Inferior parietal cortex (tissue), 1 donor: ENCODE measurements around the gene SPECC1.
"Not testable (repeated sequence)": the region's sequence is repeated elsewhere in the genome, so short reads cannot be mapped to it uniquely, and the experiment has no call there.

Experiments used
- DNase-seq: peaks from one replicate; pipeline ENCODE4 v3.0.0-alpha.2; 2016; ENCODE audit errors: extremely low spot score

The SPECC1 gene

DNA sequence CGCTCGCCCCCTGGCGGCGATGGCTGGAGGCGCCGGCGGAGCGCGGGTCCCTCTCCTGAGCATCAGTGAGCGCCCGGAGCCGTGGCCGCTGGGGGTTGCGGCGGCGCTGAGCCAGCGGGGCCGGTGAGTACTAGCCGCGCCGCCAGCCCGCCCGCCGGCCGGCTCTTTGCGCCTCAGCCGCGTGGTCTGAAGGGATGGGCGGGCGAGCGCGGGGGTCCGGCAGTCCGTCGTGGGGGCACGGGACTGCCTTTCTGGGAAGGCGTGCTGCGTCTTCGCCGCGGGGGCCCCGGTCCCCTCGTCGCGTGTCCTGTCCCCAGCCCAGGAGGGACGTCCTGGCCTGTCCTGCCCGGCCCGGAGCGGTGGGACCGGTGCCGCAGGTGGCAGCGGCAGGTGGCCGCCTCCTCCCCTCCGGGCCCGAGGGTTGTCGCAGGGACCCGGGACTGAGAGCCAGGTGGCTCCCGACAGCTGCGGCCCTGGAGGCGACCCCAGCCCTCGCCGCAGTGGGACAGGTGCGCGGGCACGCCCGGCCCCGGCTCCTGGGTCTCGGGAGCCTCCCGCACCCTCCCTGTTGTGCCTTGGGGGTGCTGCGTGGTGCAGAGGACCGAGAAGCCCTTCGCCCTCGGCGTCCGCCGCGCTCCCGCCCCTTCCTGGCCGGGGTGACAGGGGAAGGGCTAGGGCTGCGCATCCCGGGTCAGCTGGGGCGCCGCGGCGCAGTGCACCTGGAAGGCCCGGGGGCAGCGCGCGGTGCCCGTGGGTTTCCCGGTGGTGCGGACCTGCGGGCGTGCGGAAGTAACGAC lies at the start of gene SPECC1:
Gene SPECC1 (plus strand): TSS at position 58 of the 797 bp plus-strand sequence. CDS start 87,293 bp downstream, outside the sequence.
- peak; percentile 83 for DNase-seq

- DNase-seq = not testable (repeated sequence)
Measured at GRCh38 chr17:19962954-19963353, 46.2 kb upstream of the SPECC1 start.

DNA sequence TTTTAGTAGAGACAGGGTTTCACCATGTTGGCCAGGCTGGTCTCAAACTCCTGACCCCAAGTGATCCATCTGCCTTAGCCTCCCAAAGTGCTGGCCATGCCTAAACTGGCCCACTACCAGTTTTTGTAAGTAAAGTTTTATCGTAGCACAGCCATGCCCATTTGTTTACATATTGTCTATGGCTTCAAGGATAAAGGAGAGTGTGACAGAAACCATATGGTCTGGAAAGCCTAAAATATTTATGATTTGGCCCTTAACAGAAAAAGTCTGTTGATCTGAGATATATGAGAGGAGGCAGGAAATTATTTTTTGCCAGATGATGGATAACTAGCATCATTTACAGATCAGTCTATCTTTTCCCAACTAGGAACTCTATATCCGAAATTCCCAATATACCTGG lies 36.0 kb upstream of the SPECC1 start:
- DNase-seq = no peak

GRCh38 chr17:19975601-19976000 lies 33.6 kb upstream of the SPECC1 start:
- no peak for DNase-seq

DNA sequence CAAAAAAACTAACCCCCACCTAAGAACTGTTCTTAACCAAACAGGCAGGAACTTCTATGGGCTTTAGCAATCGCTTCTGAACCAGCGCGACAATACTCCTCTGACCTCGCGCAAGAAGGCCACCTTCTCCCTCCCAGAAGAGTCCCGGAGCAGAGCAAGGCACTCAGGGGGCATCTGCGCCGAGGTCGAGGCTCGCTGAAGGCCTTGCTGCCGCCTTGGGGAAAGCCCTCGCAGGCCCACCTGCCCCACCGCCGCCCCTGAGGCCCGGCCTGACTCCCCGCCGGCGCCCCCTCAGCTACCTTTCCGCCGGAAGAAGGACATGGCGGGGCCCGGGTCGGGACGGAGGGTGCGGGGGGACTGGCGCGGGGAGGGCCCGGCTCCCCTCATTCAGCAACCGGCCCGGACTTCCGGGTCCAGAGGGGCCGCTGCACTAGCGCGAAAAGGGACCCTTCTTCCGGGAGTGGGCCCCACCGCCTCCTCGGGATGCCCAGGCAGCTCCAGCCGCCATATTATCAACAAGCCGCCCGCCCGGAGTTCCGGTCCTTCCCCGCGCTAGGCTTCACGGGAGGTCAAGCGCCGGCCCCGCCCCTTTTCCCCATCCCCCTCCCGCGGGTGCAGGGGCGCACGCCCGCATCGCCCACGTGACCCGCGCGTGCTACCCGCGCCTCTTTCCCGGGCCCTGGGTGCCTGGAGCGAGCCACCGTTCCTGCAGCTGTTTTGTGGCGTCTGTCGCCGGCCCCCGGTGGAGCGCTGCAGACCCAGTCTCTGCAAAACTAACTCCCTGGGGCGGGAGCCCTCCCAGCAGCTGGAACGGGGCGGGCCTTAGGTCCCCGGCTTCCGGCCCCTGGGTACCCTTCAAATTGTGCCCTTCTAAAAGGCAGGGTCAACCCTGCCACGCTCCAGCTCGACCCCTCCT lies 31.6 kb upstream of the SPECC1 start, which contains the start of gene AKAP10:
Gene AKAP10 (minus strand): TSS at position 536 of the 916 bp plus-strand sequence. CDS start 149 bp downstream, at position 387.
- peak; percentile 89 for DNase-seq

DNA sequence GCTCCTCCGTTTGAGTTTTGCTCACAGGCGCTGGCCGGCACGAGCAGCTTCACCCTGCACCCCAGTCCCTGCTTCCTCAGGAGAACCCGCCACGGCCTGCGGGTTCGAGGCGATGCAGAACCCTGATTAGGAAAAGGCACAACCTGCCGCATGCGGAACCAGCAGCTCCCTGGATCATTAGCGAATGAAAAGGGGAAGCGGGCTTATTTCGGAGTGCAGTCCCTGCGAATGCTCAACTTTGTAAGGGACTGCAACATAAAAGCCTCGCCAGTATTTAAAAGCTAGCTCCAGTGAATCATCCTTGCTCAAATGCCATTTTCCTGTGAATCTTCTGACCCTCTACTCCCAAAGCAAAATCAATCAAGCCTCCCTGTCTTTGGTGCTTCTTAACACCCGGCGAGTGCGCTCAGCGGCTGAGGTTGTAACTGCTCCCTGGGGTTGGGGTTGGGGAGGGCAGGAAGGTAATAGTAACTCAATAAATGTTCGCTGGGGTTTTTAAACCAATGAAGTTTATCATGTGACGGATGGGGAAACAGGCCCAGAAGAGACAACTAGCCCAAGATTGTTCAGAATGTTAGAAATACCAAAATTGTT lies 30.9 kb upstream of the SPECC1 start:
- peak; percentile 56 for DNase-seq

GRCh38 chr17:19978805-19979211 lies 30.4 kb upstream of the SPECC1 start:
- DNase-seq = no peak

- DNase-seq = no peak
Measured at GRCh38 chr17:19979917-19980770, 29.0 kb upstream of the SPECC1 start.

DNA sequence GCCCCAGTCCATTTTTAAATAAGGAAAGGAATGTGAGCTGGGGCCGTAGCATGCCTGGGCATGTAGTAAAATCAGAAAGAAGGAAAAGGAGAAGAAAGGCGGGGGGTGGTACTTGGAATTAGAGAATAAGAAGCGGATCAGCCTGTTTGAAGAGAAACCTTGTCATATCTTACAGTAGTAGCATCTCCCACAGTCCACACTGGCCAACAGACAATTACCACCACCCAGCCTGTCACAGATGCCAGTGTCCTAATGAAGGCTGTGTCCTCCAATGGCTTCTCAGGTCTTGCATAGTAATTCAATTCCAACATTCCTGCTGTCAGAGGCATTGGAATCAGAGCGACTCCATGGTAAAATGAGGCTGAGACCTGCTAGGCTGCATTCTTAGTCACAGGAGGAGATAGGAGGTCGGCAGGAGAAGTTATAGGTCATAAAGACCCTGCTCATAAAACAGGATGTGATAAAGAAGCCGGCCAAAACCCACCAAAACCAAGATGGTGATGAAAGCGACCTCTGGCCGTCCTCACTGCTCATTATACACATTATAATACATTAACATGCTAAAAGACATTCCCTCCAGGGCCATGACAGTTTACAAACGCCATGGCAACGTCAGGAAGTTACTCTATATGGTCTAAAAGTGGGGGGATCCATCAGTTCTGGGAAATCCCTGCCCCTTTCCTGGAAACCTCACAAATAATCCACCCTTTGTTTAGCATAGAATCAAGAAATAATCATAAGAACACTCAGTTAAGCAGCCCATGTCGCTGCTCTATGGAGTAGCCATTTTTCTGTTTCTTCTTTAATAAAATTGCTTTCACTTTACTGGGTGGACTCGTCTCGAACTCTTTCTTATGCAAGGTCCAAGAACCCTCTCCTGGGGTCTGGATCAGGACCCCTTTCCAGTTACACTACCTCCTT lies 22.0 kb upstream of the SPECC1 start:
- DNase-seq = no peak

GRCh38 chr17:19987897-19988296 lies 21.3 kb upstream of the SPECC1 start:
- no peak for DNase-seq

DNA sequence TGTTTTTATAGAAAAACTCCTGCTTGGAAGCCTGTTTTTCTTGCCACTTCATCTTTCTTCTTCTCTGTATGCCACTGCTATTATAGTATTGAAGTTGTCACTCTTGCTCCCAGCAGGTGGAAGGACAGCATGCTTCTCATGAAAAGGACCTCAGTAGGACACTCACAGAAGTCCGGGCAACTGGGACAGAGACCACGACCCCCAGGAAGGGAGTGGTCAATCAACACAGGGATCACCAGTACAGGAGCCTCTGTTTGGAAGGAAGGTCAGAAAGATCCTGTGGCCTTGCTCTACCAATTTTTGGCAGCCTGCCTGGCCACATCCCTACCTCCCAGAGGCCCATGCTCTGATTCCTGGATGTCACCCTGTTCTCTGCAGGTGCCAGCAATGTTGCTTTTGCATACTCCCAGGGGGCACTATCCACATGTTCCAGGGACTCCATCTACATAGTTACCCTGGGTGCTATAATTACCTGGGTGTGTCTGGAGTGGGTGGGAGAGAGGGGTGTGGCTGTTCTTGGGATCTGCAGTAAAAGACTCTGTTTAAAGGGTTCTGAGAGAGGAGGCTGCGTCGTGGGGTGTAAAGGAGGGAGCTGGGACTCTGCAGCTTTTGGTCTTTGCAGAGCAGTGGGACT lies 17.8 kb upstream of the SPECC1 start:
- DNase-seq = no peak

DNA sequence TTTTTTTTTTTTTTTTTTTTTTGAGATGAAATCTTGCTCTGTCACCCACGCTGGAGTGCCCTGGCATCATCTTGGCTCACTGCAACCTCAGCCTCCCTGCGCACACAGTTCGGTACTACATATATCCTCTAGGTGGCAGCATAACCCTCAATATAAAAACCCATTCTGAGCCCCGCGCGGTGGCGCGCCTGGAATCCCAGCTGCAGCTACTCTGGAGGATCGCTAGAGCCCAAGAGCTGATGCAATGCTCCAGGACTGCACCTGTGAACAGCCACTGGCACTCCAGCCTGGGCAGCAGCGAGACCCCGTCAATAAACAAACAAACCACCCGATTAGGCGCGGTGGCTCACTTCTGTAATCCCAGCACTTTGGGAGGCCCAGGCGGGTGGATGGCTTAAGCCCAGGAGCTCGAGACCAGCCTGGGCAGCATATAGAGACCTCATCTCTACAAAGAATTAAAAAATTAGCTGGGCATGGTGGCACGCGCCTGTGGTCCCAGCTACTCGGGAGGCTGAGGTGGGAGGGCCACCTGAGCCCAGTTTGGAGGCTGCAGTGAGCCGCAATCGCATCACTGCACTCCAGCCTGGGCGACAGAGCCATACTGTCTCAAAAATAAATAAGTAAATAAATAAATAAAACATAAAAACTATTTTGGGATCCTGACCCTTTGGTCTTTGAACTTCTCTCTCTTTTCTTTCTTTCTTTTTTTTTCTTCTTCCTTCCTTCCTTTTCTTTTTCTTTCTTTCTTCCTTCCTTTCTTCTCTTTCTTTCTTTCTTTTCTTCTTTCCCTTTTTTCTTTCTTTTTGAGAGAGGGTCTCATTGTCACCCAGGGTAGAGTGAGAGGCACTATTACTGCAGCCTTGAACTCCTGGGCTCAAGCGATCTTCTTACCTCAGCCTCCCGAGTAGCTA lies 16.1 kb upstream of the SPECC1 start:
- peak; percentile 93 for DNase-seq

DNA sequence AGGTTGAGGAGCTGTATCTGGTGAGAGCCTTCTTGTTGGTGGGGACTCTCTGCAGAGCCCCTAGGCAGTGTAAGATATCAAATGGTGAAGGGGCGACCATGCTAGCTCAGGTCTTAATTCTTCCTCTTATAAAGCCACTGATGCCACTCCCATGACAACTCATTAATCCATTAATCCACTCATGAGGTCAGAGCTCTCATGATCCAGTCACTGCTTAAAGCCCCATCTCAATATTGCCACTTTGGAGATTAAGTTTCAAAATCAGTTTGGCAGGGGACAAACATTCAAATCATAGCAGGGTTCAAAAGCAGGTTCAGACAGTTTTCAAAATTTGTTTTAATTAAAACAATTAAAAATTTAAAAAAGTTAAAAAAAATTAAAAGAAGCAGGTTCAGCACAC lies 13.1 kb upstream of the SPECC1 start:
- DNase-seq = no peak

DNA sequence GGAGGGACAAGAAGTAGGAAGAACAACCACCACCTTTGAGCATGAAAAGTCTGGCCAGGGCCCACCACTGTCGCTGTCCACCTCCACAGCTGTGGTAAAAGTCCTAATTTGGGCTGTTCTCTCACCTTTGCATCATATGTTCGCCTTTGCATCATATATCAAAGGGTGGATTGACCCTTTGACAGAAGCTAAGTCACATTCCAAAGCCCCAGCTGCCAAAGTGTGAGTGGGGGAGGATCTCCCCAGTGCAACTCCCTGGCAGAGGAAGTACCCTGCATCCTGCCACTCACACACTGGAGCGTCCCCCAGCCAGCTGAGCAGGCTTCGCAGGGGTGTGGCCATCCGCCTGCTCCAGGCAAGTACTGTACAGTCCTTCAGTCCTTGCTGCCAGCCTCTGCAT lies 12.7 kb upstream of the SPECC1 start:
- no peak for DNase-seq

DNA sequence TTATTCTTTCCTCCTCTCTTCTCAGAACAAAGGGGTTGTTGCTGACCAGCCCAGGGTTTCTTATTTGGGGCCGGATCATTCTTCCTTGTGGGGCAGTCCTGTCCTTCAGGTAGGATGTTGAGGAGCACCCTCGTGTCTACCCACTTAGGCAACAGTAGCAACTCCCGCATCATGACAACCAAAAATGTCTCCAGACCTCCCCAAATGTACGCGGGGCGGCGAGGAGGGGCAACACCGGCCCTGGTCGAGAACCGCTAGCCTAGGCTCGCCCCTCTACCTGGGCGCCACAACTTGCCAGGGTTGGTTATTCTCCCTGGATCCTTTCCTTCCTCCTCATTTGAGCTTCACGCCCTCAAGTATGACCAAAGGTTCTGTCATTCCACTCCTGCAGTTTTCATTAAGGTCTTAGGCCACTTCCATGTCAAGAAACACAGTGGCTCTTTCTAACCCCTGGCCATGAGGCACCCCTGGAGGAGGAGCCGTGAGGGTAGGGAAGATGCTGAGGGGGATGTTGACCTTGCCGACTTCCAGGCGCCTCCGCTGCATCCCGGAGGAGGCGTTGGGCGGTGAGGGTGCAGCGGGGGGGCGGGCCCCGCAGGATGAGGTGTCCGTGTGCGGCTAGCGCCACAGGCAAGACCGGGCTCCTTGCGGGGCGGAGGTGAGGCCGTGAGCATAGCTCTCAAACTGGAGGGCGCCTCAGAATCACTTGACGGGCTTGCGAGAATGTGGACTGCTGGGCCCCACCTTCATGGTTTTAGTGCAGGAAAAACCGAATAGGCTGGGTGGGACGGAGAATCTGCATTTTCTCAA lies 712 bp upstream of the SPECC1 start:
- DNase-seq = no peak

DNA sequence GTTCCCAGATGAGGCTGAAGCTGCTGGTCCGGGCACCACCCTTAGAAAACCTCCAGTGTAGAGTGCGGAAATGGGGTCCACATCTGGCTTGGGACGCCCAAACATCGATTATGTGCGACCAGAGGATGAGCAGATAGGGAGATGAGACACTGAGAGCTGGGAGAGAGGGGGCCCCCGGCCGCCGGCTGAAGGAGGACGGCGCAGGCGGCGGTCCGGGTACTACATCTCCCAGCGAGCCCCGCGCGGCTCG lies 182 bp upstream of the SPECC1 start:
- DNase-seq = no peak

DNA sequence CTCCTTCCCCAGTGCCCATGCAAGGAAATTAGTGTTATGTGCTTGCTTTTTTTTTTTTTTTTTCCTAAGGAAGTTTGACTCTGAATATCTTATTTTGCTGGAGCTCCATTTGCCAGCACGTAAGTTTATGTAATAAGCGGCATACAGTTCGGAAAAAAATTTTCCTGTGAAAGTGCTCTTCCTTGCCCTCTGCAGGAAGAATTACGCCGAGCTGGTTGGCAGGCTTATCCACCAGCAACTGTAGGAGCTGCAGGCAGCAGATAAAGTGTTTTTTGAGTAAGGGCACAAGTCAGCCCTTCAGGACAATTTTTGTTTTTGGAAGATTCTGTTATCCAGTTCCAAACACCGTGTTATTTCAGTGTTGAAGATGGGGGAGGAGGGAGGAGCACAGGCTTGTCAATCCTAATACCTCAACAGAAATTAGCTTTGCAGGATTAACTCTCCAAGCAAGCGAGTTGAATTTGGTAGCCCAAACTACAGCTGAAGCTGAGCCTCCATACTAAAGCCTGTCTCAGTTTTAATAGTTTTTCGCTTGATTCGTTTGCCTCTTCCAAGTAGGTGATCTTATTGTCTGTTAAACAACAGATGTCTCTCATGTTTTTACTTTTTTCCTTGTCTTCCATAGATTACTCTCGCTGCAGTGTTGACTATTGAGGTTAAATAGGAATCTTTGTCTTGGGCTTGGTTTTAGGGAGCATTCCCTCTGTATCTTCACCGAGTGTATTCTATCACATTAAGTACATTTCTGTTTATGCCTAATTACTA lies 1.1 kb downstream of the SPECC1 start:
- peak; percentile 84 for DNase-seq
